GM21360 (cell line): ENCODE measurements around the gene NELFA.

Experiments used
- ATAC-seq: cut with Tn5 transposase; IDR thresholded peaks from one replicate; pipeline ENCODE4 v1.9.1; 2021; ENCODE audit warnings: mild to moderate bottlenecking, moderate library complexity; ENCODE audit not compliant: unreplicated experiment

Gene NELFA

DNA sequence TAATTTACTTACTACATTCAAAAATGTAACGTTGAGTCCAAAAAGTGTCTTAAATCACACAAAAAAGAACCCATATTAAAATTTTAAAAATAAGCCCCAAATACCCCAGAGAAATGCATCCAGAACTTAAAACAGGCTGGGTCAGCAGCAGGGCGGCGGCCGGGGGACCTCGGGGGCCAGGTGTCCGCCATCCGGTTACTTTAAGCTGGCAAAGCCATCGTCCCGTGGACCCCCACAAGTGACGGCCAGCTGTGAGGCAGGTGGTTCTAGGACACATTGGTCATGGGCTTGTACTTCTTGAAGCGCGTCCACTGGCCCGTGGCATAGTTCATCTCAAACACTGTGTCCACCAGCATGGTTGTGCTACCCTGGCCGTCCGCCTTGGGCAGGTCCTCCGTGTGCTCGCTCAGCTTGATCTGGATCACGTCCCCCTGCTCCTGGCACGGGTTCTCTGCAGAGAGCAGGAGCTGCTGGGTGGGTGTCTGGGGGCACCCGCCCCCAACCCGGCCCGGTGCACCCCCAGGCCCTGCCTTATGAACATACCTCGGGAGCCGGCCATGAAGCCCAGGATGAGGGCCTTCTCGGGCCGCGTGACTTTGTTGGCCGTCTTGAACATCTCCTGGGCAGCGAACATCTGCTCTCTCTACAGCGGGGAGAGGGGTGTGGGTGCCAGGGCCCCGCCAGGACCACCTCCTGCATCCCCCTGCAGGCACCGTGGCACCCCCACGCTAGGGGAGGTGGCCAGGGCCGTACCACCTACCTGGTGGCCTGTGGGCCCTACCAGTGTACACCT is 25.5 kb downstream of the NELFA start:
- ATAC-seq, result no peak

GRCh38 chr4:1982124-1983052 is 26.4 kb downstream of the NELFA start:
- no peak for ATAC-seq

DNA sequence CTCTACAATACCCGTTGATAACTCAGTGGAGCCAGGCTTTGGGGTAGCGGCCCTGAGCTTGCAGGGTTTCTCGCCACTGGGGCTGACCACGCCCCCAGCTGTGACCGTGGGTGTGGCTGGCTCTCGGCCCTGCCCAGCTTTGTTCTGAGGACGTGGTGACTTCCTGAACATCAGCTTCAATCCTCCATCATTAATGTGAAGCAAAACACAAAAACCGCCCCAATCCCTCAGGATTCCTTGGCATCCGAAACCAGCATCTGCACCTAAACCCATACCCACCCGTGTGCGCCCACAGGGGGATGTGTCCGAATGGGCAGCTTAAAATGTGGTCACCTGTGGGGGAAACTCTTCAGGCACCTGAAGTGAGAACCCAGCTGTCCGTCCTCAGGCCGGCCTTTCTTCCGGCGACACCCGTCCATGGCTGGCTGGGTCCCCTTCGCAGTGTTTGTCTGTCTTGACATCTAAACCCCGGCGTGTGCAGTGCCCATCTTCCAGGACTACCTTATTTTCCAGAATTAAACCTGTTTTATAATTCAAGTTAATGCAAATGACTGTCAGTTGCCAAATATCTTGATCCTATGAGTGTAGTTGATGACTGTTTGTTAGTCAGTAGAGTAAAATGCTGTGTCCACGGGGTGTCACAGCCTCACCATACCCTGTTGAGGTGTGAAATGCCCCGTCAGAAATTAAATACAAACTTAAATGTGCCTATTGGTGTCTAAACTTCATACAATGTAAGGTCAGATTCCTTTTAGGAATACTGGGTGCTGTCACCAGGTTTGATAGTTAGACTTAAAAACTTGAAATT is 27.3 kb downstream of the NELFA start:
- ATAC-seq, result no peak

DNA sequence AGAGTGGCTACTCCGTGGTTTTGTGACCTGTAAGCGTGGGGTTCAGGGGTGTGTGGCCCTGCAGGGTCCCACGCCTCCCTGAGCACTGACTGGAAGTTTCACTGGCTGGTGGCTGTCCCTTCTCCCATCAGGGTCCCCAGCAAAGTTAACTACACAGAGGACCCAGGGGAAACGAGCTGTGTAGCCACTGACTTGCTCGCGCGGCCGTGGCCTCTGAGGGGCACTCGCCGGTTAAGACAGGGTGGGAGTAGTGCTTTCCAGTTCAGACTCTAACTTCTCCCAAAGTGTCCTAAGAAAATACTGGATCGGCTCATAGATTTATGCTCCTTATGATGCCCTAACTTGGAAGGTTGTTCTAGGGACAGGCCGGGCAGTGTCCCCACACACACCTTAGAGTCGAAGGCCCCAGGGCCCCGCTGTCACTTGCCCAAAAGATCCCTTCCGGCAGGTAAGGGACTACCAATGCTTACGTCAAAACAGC is 28.2 kb downstream of the NELFA start:
- no peak for ATAC-seq

DNA sequence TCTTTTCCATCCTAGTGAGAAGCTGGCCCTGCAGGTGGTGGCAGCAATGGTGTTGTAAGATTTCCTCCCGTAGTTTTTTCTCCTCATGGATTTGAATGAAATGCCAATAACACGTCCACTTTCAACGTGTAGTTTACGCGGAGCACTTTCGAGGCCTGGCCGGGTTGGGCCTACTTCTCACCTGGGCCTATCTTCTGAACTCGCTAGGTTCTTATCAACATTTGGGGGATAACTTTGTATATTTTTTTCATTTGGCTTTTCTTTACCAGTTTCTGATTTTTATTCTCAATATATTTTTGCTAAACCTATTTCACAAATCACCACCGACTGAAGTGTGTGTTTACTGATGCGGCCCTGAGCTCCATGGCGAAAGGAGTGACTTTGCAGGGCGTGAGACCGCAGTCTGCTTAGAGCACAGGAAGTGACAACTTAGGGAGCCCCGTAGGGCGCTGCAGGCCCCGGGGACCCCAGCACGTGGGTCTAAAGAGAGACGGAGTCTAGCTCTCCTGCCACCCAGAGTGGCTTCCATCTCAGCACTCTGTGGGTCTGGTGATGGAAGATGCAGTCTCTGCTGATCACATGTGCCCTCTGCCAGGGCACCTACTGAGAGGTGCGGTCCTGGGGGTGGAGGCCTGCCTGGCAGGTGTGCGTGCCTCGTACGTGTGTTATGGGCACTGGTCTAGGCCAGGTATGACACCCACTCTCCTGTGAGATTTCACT is 29.1 kb downstream of the NELFA start:
- ATAC-seq, result no peak

- ATAC-seq, result no peak
These were observed 29.9 kb downstream of the NELFA start for GRCh38 chr4:1978741-1979476.

DNA sequence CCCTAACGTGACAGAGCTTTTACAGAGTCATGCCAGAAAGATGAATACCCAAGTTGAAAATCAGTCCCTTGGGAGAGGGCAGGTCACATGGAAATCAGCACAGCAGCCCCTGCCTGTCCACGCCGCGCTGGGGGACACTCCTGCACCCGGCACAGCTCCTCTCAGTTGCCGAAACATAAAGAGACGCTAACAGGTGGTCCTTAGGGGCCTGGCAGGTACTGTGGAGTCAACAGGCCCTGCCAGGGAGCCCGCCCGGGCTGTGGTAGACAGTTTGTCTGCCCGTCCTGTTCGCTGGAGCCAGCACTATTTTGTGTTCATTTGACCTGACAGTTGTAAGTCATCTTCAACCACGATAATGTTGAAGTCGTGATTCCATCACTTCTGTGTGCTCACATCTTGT is 30.5 kb downstream of the NELFA start:
- no peak for ATAC-seq

- no peak for ATAC-seq
These were observed 32.1 kb downstream of the NELFA start for GRCh38 chr4:1976416-1977352.

- ATAC-seq, result no peak
These were observed 32.9 kb downstream of the NELFA start for GRCh38 chr4:1975880-1976279.

GRCh38 chr4:1975391-1975801 is 33.4 kb downstream of the NELFA start:
- no peak for ATAC-seq

GRCh38 chr4:1974840-1975239 is 33.9 kb downstream of the NELFA start:
- no peak for ATAC-seq

DNA sequence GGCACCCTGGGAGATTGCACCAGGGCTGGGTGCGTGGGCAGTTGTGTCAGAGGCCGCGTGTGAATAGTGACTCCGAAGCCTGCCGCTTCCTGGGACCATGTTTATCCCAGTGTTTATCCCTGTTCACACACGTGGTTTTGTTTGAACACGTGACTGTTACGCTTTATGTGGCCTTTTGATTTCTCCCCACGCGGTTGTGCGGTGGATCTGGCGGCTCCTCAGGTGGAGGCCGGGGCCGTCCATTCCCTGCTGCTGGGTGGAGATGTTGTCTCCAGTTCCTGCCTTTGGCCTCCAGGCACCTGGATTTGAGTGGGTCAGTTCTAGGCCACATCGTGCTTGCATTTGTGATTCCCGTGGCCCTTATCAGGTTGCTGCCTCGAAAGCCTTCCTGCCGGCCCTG is 35.1 kb downstream of the NELFA start:
- ATAC-seq, result no peak

- ATAC-seq, result no peak
These were observed 35.6 kb downstream of the NELFA start for GRCh38 chr4:1973218-1973617.

DNA sequence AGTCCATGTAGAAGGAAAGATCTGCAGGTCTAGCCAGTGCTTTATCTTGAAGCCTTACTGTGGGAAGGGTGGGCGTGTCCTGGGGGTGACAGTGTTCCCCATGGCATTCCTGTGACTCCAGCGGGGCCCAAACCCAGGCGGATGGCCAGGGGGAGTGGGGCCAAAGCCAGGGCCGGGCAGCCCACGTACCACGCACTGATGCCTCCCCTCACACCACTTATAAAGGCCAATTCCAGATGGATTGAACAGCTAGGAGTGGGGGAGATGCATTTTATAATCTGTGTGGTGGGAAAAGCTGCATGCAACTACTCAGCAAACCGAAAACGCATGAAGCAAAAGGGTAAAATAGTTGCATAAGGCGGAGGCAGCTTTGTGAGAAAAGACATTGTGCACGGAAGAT is 36.4 kb downstream of the NELFA start:
- ATAC-seq, result no peak

- ATAC-seq, result no peak
These were observed 37.1 kb downstream of the NELFA start for GRCh38 chr4:1971456-1972200.

GRCh38 chr4:1970926-1971325 is 37.8 kb downstream of the NELFA start:
- no peak for ATAC-seq

- no peak for ATAC-seq
These were observed 38.6 kb downstream of the NELFA start for GRCh38 chr4:1969928-1970723.
